AG09319 (cell line): ENCODE results near the gene COL28A1.

Experiments used
- DNase-seq: peaks from one replicate; pipeline ENCODE4 v3.0.0-alpha.2; 2010; ENCODE audit warnings: low read depth; ENCODE audit errors: extremely low read depth
- TF ChIP-seq, protein P1 (sequence below): IDR thresholded peaks from 2 replicates; pipeline ENCODE4 v1.5.1; 2011; ENCODE audit warnings: low read depth, mild to moderate bottlenecking, inconsistent platforms, low read length, moderate library complexity

Gene COL28A1

DNA sequence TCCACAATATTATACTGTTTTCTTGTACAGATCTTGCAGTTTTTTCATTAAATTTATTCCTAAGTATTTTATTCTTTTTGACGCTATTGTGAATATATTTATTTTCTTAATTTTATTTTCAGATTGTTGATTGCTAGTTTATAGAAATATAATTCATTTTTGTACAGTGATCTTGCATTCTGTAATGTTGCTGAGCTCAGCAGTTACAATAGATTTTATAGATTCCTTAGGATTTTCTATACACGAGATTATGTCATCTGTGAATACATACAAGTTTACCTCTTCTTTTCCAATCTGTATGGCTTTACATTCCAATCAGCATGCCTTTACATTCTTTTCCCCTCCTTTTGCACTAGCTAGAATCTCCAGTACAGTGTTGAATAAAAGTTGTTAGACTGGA is 223.3 kb downstream of the COL28A1 start:
- no peak for DNase-seq
- TF ChIP-seq, protein P1, sequence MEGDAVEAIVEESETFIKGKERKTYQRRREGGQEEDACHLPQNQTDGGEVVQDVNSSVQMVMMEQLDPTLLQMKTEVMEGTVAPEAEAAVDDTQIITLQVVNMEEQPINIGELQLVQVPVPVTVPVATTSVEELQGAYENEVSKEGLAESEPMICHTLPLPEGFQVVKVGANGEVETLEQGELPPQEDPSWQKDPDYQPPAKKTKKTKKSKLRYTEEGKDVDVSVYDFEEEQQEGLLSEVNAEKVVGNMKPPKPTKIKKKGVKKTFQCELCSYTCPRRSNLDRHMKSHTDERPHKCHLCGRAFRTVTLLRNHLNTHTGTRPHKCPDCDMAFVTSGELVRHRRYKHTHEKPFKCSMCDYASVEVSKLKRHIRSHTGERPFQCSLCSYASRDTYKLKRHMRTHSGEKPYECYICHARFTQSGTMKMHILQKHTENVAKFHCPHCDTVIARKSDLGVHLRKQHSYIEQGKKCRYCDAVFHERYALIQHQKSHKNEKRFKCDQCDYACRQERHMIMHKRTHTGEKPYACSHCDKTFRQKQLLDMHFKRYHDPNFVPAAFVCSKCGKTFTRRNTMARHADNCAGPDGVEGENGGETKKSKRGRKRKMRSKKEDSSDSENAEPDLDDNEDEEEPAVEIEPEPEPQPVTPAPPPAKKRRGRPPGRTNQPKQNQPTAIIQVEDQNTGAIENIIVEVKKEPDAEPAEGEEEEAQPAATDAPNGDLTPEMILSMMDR, result no peak

DNA sequence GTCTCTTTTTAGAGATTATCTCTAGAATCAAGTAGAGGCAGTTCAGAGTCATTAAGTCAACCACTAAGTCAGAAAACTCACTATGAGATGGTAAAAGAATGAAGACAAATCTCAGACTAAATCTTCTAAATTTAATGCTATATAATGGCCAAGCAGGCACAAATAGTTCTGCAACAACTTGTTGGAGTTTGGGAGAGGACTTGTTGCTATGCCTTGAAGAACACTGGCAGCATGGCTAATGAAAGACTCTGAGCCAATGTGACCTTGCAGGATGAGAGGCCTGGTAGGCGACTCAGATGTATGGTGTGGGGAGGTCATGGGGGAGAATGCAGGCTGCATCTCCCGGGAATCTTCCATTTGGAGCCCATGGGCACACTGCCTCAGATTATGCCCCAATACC is 224.7 kb downstream of the COL28A1 start:
- DNase-seq, result no peak
- TF ChIP-seq, protein P1, result no peak

DNA sequence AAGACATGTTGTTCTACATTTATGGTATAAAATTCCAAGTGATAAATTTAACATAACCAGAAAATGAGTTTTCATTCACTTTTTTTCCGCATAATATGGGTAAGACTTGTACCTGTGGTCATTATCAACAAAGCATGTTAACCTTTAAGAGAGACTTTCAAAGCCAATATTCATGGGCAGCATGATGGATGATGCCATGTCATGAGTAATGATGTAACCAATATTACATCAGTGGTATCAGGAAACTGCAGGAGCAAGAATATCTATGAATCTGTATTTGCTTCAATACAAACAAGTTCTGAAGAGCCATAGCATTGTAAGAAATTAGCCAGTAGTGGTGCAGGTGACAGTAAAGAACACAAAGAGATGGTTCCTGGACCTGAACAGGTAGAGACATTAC is 226.5 kb downstream of the COL28A1 start:
- TF ChIP-seq, protein P1, result no peak
- DNase-seq, result no peak
